Brain microvascular endothelial cell (primary cell): ENCODE measurements around the gene MXRA8.

Experiments used
- DNase-seq: peaks from one replicate; pipeline ENCODE4 v3.0.0-alpha.2; 2020
- H3K27ac ChIP-seq: fragments of 250-450 bp; sonication (Bioruptor Pico); 2 replicates; pipeline ENCODE4 v1.5.1; 2020; ENCODE audit warnings: mild to moderate bottlenecking, moderate library complexity
- H3K27me3 ChIP-seq: fragments of 250-450 bp; sonication (Bioruptor Pico); replicated peaks from 2 replicates; pipeline ENCODE4 v1.5.1; 2020; ENCODE audit warnings: mild to moderate bottlenecking
- H3K36me3 ChIP-seq: fragments of 250-450 bp; sonication (Bioruptor Pico); replicated peaks from 2 replicates; pipeline ENCODE4 v1.5.1; 2020; ENCODE audit warnings: mild to moderate bottlenecking
- H3K4me3 ChIP-seq: 2 replicates; pipeline ENCODE4 v1.5.1; 2011; ENCODE audit warnings: low read depth, mild to moderate bottlenecking, control low read depth, low read length, moderate library complexity
- in situ Hi-C: cut with HindIII; loops from 2 replicates; pipeline ENCODE4 v1.10.0; 2017; ENCODE audit warnings: low sequenced_read_pairs, low pct_ligation_motif_present
- TF ChIP-seq, protein P1 (sequence below): IDR thresholded peaks from 2 replicates; pipeline ENCODE4 v1.5.1; 2011; ENCODE audit warnings: low read depth, mild to moderate bottlenecking, moderate library complexity, low read length, control low read depth, inconsistent platforms; ENCODE audit errors: missing control alignments

The MXRA8 gene, protein sequence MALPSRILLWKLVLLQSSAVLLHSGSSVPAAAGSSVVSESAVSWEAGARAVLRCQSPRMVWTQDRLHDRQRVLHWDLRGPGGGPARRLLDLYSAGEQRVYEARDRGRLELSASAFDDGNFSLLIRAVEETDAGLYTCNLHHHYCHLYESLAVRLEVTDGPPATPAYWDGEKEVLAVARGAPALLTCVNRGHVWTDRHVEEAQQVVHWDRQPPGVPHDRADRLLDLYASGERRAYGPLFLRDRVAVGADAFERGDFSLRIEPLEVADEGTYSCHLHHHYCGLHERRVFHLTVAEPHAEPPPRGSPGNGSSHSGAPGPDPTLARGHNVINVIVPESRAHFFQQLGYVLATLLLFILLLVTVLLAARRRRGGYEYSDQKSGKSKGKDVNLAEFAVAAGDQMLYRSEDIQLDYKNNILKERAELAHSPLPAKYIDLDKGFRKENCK

DNA sequence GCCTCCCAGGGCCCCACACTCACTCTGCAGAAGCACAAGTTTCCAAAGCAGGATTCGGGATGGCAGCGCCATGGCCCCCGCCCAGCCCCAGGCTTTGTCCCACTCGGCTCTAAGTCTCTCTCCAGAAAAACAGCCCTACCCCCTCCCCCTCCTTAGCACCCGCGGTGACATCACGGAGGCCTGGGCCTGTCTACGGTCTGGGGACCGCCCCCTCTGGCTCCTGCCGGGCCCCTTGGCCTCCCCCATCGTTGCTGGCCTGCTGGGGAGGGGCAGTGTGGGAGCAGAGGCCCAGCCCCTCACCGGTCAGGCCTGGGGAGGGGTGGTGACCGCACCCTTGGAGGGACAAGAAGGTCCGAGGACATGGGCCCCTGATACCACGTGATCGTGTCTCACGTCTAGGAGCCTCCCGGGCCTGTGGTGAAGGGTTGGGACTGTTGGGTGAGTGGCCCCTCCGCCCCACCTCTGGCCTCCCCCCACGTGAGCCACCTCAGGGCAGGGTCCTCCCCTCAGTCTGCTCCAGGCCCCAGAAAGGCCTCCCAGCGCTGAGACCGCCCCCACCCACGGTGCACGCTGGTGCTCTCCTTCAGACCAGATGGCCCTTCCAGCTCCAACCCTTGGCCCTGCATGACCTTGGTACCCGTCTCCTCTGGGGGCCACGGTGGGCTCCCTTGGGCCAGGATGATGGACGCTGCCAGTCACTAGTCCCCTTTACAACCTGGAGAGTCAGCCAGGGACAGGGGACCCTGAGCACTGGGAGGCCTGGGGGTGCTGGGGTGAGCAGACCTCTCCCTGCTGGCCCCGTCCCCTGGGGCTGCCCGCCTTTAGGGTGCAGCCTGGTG, at the start of gene MXRA8:
MXRA8 (minus strand) TSS at position 123 of the 839 bp plus-strand sequence; CDS start at position 72, 51 bp downstream.
- TF ChIP-seq, protein P1, sequence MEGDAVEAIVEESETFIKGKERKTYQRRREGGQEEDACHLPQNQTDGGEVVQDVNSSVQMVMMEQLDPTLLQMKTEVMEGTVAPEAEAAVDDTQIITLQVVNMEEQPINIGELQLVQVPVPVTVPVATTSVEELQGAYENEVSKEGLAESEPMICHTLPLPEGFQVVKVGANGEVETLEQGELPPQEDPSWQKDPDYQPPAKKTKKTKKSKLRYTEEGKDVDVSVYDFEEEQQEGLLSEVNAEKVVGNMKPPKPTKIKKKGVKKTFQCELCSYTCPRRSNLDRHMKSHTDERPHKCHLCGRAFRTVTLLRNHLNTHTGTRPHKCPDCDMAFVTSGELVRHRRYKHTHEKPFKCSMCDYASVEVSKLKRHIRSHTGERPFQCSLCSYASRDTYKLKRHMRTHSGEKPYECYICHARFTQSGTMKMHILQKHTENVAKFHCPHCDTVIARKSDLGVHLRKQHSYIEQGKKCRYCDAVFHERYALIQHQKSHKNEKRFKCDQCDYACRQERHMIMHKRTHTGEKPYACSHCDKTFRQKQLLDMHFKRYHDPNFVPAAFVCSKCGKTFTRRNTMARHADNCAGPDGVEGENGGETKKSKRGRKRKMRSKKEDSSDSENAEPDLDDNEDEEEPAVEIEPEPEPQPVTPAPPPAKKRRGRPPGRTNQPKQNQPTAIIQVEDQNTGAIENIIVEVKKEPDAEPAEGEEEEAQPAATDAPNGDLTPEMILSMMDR = no peak
- Histone ChIP-seq H3K36me3 (peaks cover 8% of the 10 kb centered on the region), H3K27me3 (no peaks in the 10 kb centered on the region), H3K27ac (peak within 1 kb of the TSS; percentile 37), H3K4me3 (peak within 1 kb of the TSS; percentile 72)
- peak; percentile 44 for DNase-seq
- in situ Hi-C loops = no loop called here

DNA sequence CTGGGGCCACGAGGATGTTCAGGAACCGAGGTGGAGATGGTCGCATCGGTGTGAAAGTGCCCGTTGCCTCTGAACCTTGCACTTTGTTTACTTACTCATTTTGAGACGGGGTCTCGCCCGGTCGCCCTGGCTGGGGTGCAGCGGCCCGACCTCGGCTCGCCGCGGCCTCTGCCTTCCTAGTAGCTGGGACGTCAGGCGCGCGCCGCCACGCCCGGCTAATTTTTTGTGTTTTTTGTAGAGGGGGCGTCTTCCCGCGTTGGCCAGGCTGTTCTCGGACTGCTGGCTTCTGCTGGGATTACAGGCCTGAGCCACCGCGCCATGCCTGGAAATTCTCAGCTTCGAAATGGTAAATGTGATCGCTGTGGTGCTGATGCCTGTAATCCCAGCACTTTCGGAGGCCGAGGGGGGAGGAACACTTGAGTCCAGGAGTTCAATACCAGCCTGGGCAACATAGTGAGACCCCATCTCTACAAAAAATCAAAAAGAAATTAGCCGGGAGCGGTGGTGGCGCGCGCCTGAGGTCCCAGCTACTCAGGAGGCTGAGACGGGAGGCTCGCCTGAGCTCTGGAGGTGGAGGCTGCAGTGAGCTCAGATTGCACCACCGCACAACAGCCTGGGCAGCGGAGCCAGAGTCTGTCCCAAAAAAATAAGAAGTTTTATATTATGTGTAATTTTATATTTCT, 49.4 kb upstream of the MXRA8 start:
- H3K4me3 ChIP-seq = peak overlapping the region; percentile 83
- in situ Hi-C loops = no loop called here
- peaks cover 20% of the 10 kb centered on the region for H3K36me3 ChIP-seq
- peak; percentile 55 for DNase-seq
- H3K27ac ChIP-seq = peak overlapping the region; percentile 74
- H3K27me3 ChIP-seq = no peaks in the 10 kb centered on the region
- TF ChIP-seq, protein P1 = peak; percentile 34

DNA sequence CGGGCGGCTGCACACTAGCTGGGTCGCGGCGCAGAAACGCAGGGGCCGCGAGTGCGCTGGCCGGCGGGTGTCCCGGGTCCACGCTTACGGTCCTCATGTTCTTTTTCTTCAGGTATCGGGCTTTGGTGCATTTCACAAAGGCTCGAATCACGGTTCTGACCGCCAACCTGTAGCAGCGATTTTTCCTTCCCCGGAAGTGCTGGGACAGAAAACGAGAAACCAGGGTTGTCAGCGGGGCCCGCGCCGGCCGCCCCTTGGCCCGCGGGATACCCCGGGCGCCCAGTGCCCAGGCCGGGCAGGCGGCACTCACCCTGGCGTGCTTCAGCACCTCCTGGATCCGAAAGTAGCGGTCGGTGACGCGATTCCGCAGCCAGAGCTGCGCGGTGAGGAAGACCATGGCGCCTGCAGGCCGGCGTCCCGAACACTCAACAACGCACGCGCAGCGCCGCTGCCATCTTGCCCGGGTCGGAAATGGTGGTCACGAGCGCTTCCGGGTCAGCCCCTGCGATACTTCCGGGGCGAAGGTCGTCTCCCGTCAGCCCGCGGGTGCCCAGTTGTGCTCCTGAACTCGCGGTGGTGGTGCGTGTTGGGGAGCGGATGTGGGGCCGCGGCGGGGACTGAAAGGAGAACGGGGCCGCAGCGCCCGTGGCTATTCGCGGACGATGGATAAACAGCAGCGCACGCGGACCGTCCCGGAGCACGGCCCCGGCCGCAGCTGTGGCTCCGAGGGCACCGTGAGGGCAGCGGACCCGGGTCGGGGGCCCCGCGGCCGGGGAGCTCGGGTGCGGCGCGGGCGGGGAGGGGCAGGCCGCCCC, 48.7 kb upstream of the MXRA8 start, which contains the start of gene MRPL20:
MRPL20 (minus strand) TSS at position 473 of the 815 bp plus-strand sequence; CDS start at position 397, 76 bp downstream.
- Histone ChIP-seq H3K36me3 (peaks cover 24% of the 10 kb centered on the region), H3K27ac (peak within 1 kb of the TSS; percentile 74), H3K27me3 (no peaks in the 10 kb centered on the region), H3K4me3 (peak within 1 kb of the TSS; percentile 83)
- peak; percentile 87 for DNase-seq
- in situ Hi-C loops = no loop called here
- TF ChIP-seq, protein P1 = no peak

DNA sequence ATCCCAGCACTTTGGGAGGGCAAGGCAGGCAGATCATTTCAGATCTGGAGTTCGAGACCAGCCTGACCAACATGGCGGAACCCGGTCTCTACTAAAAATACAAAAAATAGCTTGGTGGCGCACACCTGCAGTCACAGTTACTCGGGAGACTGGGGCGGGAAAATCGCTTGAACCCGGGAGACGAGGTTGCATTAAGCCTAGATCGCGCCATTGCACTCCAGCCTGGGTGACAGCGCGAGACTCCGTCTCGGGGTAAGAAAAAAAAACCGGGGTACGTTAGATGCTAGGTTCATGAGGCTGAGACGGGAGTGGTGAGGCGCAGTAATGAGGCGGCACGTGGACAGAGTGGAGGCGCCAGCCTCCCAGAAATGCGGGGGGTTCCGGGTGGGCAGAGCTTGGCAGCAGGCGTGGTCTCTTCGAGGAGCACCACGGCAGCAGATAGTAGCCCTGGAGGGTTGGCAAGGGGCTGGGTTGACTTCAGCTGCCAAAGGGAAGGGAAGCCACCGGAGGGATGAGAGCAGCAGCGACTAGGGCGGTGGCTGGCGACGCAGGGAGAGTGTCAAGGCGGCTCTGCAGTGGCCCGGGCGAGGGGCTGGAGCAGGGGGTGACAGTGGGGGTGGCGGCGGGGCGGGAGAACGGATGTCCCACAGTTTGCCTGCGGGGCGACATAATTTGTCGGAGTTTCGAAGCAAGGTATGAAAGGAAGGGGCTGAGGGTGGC, 47.9 kb upstream of the MXRA8 start:
- no peaks in the 10 kb centered on the region for H3K27me3 ChIP-seq
- in situ Hi-C loops = no loop called here
- H3K27ac ChIP-seq = peak overlapping the region; percentile 74
- H3K36me3 ChIP-seq = peaks cover 28% of the 10 kb centered on the region
- DNase-seq = no peak
- TF ChIP-seq, protein P1 = no peak
- H3K4me3 ChIP-seq = peak overlapping the region; percentile 83
